ENCODE measurements around the gene JMJD1C.

GRCh38 chr10:63161592-63161991 is 304.2 kb downstream of the JMJD1C start:
- TF ChIP-seq CTCF (IDR thresholded peaks at IDR 0.05) = no peak
- no peak for TF ChIP-seq EZH2phosphoT487 (IDR thresholded peaks at IDR 0.05)
- no peak for TF ChIP-seq EZH2 (IDR thresholded peaks at IDR 0.05)
